Measurements from ENCODE around the gene SORCS2. TPM values are rescaled to one million over a fixed set of nuclear protein-coding genes. Genes with fewer than 3 reads are reported as not detected.

The SORCS2 gene
- total RNA-seq, 4 donors from 2014 or later = 1.1 to 2.5 (median 2.0) TPM

DNA sequence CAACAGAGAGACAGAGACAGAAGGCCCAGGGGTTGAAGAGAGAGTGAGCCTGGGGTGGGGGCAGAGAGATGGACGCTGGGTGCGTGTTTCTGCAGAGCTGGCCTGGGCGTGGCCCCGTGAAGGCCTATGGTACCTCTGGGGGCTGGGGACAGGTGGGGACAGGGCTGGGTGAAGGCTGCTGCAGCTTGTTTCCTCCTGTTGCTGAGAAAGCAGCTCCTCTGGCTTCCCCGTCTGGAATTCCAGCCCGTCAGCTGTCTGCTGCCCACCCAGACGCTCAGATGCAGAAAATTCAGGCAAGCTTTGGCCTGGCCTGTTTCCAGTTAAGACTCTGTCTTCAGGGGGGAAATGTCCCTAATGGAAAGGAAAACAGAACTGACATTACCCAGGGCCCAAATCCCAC is 319.2 kb downstream of the SORCS2 start:
- no peak for DNase-seq
- Histone ChIP-seq H3K4me3 (no peak overlapping the region), H3K36me3 (no peaks in the 10 kb centered on the region), H3K27me3 (peaks cover 0 to 62% (median 0%) of the 10 kb centered on the region in 4 donors), H3K27ac (no peak overlapping the region), H3K4me1 (peaks cover 0 to 19% (median 0%) of the 10 kb centered on the region in 3 donors), H3K9me3 (no peaks in the 10 kb centered on the region)
- WGBS, 2 donors = 46 to 72% methylated on average over 4 of the region's 7 CpGs
- TF ChIP-seq POLR2A (IDR thresholded peaks at IDR 0.05) = no peak
- TF ChIP-seq, protein P1, sequence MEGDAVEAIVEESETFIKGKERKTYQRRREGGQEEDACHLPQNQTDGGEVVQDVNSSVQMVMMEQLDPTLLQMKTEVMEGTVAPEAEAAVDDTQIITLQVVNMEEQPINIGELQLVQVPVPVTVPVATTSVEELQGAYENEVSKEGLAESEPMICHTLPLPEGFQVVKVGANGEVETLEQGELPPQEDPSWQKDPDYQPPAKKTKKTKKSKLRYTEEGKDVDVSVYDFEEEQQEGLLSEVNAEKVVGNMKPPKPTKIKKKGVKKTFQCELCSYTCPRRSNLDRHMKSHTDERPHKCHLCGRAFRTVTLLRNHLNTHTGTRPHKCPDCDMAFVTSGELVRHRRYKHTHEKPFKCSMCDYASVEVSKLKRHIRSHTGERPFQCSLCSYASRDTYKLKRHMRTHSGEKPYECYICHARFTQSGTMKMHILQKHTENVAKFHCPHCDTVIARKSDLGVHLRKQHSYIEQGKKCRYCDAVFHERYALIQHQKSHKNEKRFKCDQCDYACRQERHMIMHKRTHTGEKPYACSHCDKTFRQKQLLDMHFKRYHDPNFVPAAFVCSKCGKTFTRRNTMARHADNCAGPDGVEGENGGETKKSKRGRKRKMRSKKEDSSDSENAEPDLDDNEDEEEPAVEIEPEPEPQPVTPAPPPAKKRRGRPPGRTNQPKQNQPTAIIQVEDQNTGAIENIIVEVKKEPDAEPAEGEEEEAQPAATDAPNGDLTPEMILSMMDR (IDR thresholded peaks at IDR 0.05) = no peak
- intact Hi-C loops (cut with DNase I) = no loop called here

DNA sequence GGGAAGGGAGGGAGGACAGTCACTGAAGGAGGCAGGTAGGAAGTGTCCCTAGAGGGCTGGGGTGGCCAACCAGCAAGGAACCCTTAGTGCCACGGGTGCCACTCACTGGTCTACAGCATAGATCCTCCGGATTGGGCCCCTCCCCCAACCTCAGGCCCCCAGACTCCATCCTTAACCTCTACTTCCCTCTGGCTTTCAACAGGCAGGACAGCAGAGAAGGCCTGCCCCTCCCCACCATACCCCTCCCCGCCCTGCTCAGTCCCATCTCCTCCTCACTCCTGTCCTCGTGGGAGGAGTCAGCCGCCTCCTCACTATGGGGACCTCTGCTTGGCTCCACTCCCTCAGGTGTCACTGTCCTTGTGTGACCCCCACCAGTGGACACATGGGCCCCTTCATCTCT is 320.1 kb downstream of the SORCS2 start:
- TF ChIP-seq POLR2A (IDR thresholded peaks at IDR 0.05) = no peak
- TF ChIP-seq, protein P1 (IDR thresholded peaks at IDR 0.05) = no peak
- no peak for DNase-seq
- 39 to 83% methylated on average over 2 to 5 of the region's 5 CpGs for WGBS, 2 donors
- Histone ChIP-seq H3K4me3 (no peak overlapping the region), H3K27me3 (peaks cover 0 to 65% (median 0%) of the 10 kb centered on the region in 4 donors), H3K36me3 (no peaks in the 10 kb centered on the region), H3K9me3 (no peaks in the 10 kb centered on the region), H3K4me1 (peaks cover 0 to 19% (median 0%) of the 10 kb centered on the region in 3 donors), H3K27ac (no peak overlapping the region)
- intact Hi-C loops (cut with DNase I) = no loop called here

DNA sequence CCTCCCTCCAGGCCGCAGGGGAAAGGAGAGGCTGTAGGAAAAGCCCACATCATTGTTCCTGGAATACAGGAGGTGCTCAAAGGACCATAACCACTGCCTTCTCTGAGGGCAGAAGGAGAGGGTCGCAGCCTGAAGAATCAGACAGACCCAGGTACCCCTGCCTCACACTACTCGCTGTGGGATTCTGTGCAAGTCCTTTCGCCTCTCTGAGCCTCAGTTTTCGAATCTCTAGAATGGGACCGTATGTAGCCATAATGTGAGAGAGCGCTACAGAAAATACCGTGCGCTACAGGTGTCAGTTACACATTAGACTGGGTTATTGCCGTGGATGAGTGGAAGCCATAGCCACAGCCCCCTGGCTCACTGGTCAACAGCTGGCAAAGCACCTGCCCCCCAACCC is 320.6 kb downstream of the SORCS2 start:
- WGBS, 2 donors = 80 to 88% methylated on average over 6 of the region's 10 CpGs
- Histone ChIP-seq H3K4me1 (peaks cover 0 to 19% (median 0%) of the 10 kb centered on the region in 3 donors), H3K9me3 (no peaks in the 10 kb centered on the region), H3K27me3 (peaks cover 0 to 70% (median 0%) of the 10 kb centered on the region in 4 donors), H3K36me3 (no peaks in the 10 kb centered on the region), H3K4me3 (no peak overlapping the region), H3K27ac (no peak overlapping the region)
- intact Hi-C loops (cut with DNase I) = no loop called here
- DNase-seq = no peak
- TF ChIP-seq, protein P1 (IDR thresholded peaks at IDR 0.05) = no peak
- no peak for TF ChIP-seq POLR2A (IDR thresholded peaks at IDR 0.05)

DNA sequence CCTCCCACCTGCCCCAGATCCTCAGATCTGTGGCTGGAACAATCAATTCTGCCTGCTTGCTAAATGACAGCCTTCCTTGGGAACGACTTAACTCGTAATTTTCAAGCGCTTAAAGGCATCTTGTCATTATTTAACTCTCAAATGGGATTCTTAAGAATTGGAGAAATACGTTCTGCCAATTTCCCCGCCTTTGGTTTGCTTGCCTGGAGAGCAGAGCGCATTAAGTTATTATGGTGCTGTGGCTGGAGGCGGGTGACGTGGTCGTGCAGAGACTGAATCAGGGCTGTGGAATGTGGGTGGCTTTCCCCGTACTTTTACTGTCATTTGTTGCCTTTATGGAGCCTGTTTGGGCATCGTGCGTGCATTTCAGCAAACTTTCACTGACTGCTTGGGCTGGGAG is 321.3 kb downstream of the SORCS2 start:
- H3K4me1 ChIP-seq = peaks cover 0 to 22% (median 0%) of the 10 kb centered on the region in 3 donors
- 38 to 61% methylated on average over 9 to 12 of the region's 12 CpGs for WGBS, 2 donors
- peaks cover 0 to 75% (median 0%) of the 10 kb centered on the region in 4 donors for H3K27me3 ChIP-seq
- no peak for DNase-seq
- no peaks in the 10 kb centered on the region for H3K36me3 ChIP-seq
- no peak overlapping the region for H3K27ac ChIP-seq
- H3K9me3 ChIP-seq = no peaks in the 10 kb centered on the region
- intact Hi-C loops (cut with DNase I) = no loop called here
- TF ChIP-seq, protein P1 (IDR thresholded peaks at IDR 0.05) = no peak
- no peak for TF ChIP-seq POLR2A (IDR thresholded peaks at IDR 0.05)
- H3K4me3 ChIP-seq = no peak overlapping the region

DNA sequence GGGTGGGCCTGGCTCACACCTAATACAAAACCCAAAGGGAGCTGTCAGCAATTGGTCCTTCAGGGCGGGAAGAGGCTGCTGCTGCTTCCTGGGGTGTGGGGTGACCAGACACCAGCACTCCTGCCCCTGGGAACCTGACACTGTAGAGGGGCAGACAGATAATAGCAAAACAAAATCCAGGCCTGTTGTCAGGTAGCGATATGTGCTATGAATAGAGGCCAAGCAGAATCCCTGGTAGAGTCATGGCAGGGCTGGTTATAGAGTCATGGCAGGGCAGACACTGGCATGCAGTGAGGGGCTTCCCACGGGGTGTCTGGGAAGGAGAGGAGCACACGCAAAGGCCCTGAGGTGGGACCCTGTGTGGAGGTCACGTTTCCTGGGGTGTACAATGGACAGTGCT is 321.9 kb downstream of the SORCS2 start:
- no peak overlapping the region for H3K27ac ChIP-seq
- no peak for DNase-seq
- intact Hi-C loops (cut with DNase I) = no loop called here
- 70 to 74% methylated on average over 5 of the region's 5 CpGs for WGBS, 2 donors
- peaks cover 0 to 28% (median 0%) of the 10 kb centered on the region in 3 donors for H3K4me1 ChIP-seq
- no peaks in the 10 kb centered on the region for H3K36me3 ChIP-seq
- H3K4me3 ChIP-seq = no peak overlapping the region
- H3K27me3 ChIP-seq = peaks cover 0 to 75% (median 0%) of the 10 kb centered on the region in 4 donors
- no peaks in the 10 kb centered on the region for H3K9me3 ChIP-seq
- no peak for TF ChIP-seq POLR2A (IDR thresholded peaks at IDR 0.05)
- TF ChIP-seq, protein P1 (IDR thresholded peaks at IDR 0.05) = no peak

Data from esophagus squamous epithelium (tissue), 5 donors.